A673 (cell line): ENCODE measurements around the gene MEI4. TPM values are rescaled to one million over a fixed set of nuclear protein-coding genes. Genes with fewer than 3 reads are reported as not detected.
A peak's percentile ranks its signal among the peaks of the same experiment; 100 is the strongest.
"Not testable (repeated sequence)": the region's sequence is repeated elsewhere in the genome, so short reads cannot be mapped to it uniquely, and the experiment has no call there.

ENCODE experiments used
- BruUV-seq: library from RNA; stranded (reverse); fragments of 400-500 nt; replicated peaks from 2 replicates; lab custom pipeline; 2021; lab: Mats Ljungman, UMichigan
- CTCF ChIA-PET: fragments of 300-600 bp; sonication (Branson Sonifier 250); formaldehyde crosslinking; loops from one replicate; lab custom pipeline; 2022; ENCODE audit warnings: antibody characterized with exemption; lab: Charles Lee
- POLR2A ChIA-PET: fragments of 300-600 bp; sonication (Branson Sonifier 250); formaldehyde crosslinking; loops from one replicate; lab custom pipeline; 2022; ENCODE audit warnings: antibody characterized with exemption; ENCODE audit not compliant: low non-redundant PET; lab: Charles Lee
- DNase-seq: peaks from one replicate; pipeline ENCODE4 v3.0.0-alpha.2; 2015; ENCODE audit warnings: low spot score
- H3K27ac ChIP-seq: fragments of 200-600 bp; sonication (generic); 2 replicates; pipeline ENCODE4 v1.5.1; 2016; ENCODE audit warnings: mixed run types, low read depth, mild to moderate bottlenecking, mixed read lengths, antibody characterized with exemption, low read length; ENCODE audit not compliant: poor library complexity, severe bottlenecking
- H3K27me3 ChIP-seq: fragments of 200-600 bp; sonication (generic); replicated peaks from 2 replicates; pipeline ENCODE4 v1.6.1; 2017; ENCODE audit warnings: mixed run types, low read depth, mild to moderate bottlenecking, mixed read lengths, antibody characterized with exemption, low read length; ENCODE audit not compliant: insufficient read depth, poor library complexity
- H3K36me3 ChIP-seq: fragments of 200-600 bp; sonication (generic); 2 replicates; pipeline ENCODE4 v1.6.1; 2016; ENCODE audit warnings: mixed run types, mild to moderate bottlenecking, mixed read lengths, antibody characterized with exemption, low read length; ENCODE audit not compliant: insufficient read depth, poor library complexity, severe bottlenecking
- H3K4me1 ChIP-seq: fragments of 200-600 bp; sonication (generic); 2 replicates; pipeline ENCODE4 v1.6.1; 2017; ENCODE audit warnings: mixed run types, mild to moderate bottlenecking, mixed read lengths, antibody characterized with exemption, low read length; ENCODE audit not compliant: insufficient read depth, poor library complexity, severe bottlenecking
- H3K4me3 ChIP-seq: fragments of 200-600 bp; sonication (generic); 2 replicates; pipeline ENCODE4 v1.5.1; 2016; ENCODE audit warnings: low read depth, mixed run types, mild to moderate bottlenecking, mixed read lengths, low read length; ENCODE audit not compliant: poor library complexity, severe bottlenecking
- H3K9me3 ChIP-seq: fragments of 200-600 bp; sonication (generic); 2 replicates; pipeline ENCODE4 v1.6.1; 2016; ENCODE audit warnings: mixed run types, low read depth, mild to moderate bottlenecking, mixed read lengths, antibody characterized with exemption, low read length; ENCODE audit not compliant: poor library complexity, severe bottlenecking
- EZH2 ChIP-seq: fragments of 200-600 bp; sonication (generic); IDR thresholded peaks from 2 replicates; pipeline ENCODE4 v1.6.1; 2017; ENCODE audit warnings: borderline replicate concordance, low read depth, mild to moderate bottlenecking, mixed read lengths, antibody characterized with exemption, low read length; ENCODE audit not compliant: poor library complexity, severe bottlenecking
- intact Hi-C: fragments of 100-400 bp; cut with micrococcal nuclease; formaldehyde crosslinking; loops from one replicate; pipeline ENCODE4 v1.10.0; 2022; ENCODE audit not compliant: unreplicated experiment
- total RNA-seq: library from RNA; stranded (reverse); gene quantifications from 2 replicates; pipeline ENCODE4 v1.2.3, GENCODE V29; 2021
- TF ChIP-seq, protein P1 (sequence below): fragments of 300-800, 200-600 bp; sonication (generic); conservative IDR thresholded peaks from 2 replicates; pipeline ENCODE4 v1.5.1; 2017; ENCODE audit warnings: low read depth, mild to moderate bottlenecking, antibody characterized with exemption, low read length, moderate library complexity, mixed read lengths

The MEI4 gene
- total RNA-seq, 1 experiment from 2014 or later = not detected

GRCh38 chr6:77740380-77740779, 87.5 kb downstream of the MEI4 start:
- Histone ChIP-seq H3K4me1 (no peaks in the 10 kb centered on the region), H3K27ac (no peak overlapping the region), H3K27me3 (no peaks in the 10 kb centered on the region), H3K36me3 (no peaks in the 10 kb centered on the region), H3K9me3 (no peaks in the 10 kb centered on the region), H3K4me3 (no peak overlapping the region)
- no TSS peak for BruUV-seq
- CTCF ChIA-PET = no interaction called here
- DNase-seq = peak; percentile 9
- TF ChIP-seq, protein P1, sequence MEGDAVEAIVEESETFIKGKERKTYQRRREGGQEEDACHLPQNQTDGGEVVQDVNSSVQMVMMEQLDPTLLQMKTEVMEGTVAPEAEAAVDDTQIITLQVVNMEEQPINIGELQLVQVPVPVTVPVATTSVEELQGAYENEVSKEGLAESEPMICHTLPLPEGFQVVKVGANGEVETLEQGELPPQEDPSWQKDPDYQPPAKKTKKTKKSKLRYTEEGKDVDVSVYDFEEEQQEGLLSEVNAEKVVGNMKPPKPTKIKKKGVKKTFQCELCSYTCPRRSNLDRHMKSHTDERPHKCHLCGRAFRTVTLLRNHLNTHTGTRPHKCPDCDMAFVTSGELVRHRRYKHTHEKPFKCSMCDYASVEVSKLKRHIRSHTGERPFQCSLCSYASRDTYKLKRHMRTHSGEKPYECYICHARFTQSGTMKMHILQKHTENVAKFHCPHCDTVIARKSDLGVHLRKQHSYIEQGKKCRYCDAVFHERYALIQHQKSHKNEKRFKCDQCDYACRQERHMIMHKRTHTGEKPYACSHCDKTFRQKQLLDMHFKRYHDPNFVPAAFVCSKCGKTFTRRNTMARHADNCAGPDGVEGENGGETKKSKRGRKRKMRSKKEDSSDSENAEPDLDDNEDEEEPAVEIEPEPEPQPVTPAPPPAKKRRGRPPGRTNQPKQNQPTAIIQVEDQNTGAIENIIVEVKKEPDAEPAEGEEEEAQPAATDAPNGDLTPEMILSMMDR = peak; percentile 46; the same call in 1 of the 2 replicates
- no peak for TF ChIP-seq EZH2
- POLR2A ChIA-PET = no interaction called here
- intact Hi-C loops = loop anchor here (2.0 kb wide), 1 partner anchor 1070 kb away; no protein-coding TSS in a partner anchor

DNA sequence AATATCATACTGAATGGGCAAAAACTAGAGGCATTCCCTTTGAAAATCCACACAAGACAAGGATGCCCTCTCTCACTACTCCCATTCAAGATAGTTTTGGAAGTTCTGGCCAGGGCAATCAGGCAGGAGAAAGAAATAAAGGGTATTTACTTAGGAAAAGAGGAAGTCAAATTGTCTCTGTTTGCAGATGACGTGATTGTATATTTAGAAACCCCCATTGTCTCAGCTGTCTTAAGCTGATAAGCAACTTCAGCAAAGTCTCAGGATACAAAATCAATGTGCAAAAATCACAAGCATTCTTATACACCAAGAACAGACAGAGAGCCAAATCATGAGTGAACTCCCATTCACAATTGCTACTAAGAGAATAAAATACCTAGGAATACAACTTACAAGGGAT, 99.3 kb downstream of the MEI4 start:
- H3K9me3 ChIP-seq, H3K27me3 ChIP-seq, BruUV-seq, H3K36me3 ChIP-seq, POLR2A ChIA-PET, intact Hi-C loops, CTCF ChIA-PET, DNase-seq, H3K27ac ChIP-seq, H3K4me1 ChIP-seq, H3K4me3 ChIP-seq: not testable (repeated sequence)

DNA sequence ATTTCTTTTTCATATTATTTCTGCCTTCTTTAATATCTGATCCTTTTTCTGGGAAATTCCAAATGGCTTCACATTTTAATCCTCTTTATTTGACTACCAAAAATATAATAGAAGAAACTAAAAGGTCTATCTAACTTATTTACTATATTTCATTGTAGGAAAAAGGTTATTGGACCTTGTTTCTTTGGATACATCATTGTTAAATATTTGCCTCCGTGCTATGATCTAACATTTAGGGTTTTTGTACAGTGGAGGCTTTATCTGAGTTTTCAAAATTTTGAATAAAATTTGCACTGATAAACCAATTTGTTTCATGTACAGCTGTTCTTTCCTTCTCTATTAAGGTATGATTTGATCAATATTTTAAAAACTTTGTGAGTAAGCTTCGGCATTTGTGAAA, 109.5 kb downstream of the MEI4 start:
- Histone ChIP-seq H3K36me3 (no peaks in the 10 kb centered on the region), H3K4me1 (no peaks in the 10 kb centered on the region), H3K27me3 (no peaks in the 10 kb centered on the region), H3K4me3 (no peak overlapping the region), H3K27ac (no peak overlapping the region), H3K9me3 (peaks cover 4% of the 10 kb centered on the region)
- intact Hi-C loops = no loop called here
- TF ChIP-seq, protein P1 = no peak
- no peak for TF ChIP-seq EZH2
- no peak for DNase-seq
- ChIA-PET CTCF (no interaction called here), POLR2A (no interaction called here)
- BruUV-seq = no TSS peak

- DNase-seq = no peak
- H3K4me1 ChIP-seq = no peaks in the 10 kb centered on the region
- no peak overlapping the region for H3K27ac ChIP-seq
- no peak overlapping the region for H3K4me3 ChIP-seq
- ChIA-PET CTCF (no interaction called here), POLR2A (no interaction called here)
- no peaks in the 10 kb centered on the region for H3K27me3 ChIP-seq
- TF ChIP-seq EZH2 = no peak
- TF ChIP-seq, protein P1 = no peak
- H3K9me3 ChIP-seq = peaks cover 4% of the 10 kb centered on the region
- intact Hi-C loops = no loop called here
- H3K36me3 ChIP-seq = no peaks in the 10 kb centered on the region
- no TSS peak for BruUV-seq
Measured at GRCh38 chr6:77763124-77763523, 110.3 kb downstream of the MEI4 start.
